Neural progenitor cell (in vitro differentiated cells): ENCODE results near the gene TMEM40.

Experiments
- EZH2 ChIP-seq: fragments of 200-600 bp; sonication (generic); IDR thresholded peaks from 2 replicates; pipeline ENCODE4 v1.6.1; 2017; ENCODE audit warnings: antibody characterized with exemption, mild to moderate bottlenecking, moderate library complexity
- EZH2phosphoT487 ChIP-seq: fragments of 200-600 bp; sonication (generic); IDR thresholded peaks from 2 replicates; pipeline ENCODE4 v1.6.1; 2017; ENCODE audit warnings: antibody characterized with exemption
- TF ChIP-seq, protein P1 (sequence below): fragments of 200-600 bp; sonication (generic); IDR thresholded peaks from 2 replicates; pipeline ENCODE4 v1.5.1; 2017; ENCODE audit warnings: antibody characterized with exemption, mild to moderate bottlenecking

GRCh38 chr3:12791430-12791829 is 32.4 kb upstream of the TMEM40 start:
- TF ChIP-seq EZH2, result no peak
- TF ChIP-seq, protein P1, sequence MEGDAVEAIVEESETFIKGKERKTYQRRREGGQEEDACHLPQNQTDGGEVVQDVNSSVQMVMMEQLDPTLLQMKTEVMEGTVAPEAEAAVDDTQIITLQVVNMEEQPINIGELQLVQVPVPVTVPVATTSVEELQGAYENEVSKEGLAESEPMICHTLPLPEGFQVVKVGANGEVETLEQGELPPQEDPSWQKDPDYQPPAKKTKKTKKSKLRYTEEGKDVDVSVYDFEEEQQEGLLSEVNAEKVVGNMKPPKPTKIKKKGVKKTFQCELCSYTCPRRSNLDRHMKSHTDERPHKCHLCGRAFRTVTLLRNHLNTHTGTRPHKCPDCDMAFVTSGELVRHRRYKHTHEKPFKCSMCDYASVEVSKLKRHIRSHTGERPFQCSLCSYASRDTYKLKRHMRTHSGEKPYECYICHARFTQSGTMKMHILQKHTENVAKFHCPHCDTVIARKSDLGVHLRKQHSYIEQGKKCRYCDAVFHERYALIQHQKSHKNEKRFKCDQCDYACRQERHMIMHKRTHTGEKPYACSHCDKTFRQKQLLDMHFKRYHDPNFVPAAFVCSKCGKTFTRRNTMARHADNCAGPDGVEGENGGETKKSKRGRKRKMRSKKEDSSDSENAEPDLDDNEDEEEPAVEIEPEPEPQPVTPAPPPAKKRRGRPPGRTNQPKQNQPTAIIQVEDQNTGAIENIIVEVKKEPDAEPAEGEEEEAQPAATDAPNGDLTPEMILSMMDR, result no peak
- TF ChIP-seq EZH2phosphoT487, result no peak
